ENCODE measurements around the gene OR5K4.
A peak's percentile ranks its signal among the peaks of the same experiment; 100 is the strongest.

The OR5K4 gene

DNA sequence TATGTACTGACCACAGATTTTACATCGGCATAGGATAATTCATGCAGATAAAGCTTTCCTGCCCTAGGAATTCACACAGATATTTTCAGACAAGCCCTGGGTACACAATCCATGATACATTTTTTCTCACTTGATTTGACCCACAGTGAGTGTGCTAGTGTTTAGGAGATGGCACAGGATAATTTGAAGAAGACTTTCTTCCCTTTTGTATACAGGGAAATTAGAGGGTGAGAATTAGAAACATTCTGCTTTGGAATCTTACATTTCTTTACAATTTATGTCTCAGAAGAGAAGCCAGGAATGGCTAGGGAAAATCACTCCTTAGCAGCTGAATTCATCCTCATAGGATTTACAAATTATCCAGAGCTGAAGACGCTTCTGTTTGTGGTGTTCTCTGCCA is at the start of gene OR5K4:
Gene OR5K4 (plus strand): TSS at position 301 of the 400 bp plus-strand sequence. CDS start 0 bp downstream, at position 301.
- no peak for DNase-seq

GRCh38 chr3:98322101-98322500 is 31.6 kb upstream of the OR5K4 start:
- no peak for DNase-seq

DNA sequence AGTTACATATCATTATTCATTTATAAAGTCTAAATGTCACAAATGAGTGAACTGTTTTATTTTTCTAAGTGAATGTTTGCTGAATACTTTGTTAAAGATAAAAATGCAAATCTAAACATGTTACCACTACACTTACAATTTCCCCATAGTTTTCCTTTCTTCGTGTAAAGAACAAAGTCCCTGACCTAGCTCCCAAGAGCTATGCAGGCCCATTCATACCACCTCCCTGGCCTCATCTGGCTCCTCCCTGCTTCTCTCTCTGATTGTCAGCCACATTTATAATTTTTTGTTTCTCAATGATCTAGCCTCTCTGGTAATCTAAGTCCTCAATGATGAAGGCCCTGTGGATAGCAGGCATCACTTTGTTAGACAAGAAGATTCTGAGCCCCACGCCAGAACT is 31.0 kb upstream of the OR5K4 start:
- DNase-seq, result no peak

DNA sequence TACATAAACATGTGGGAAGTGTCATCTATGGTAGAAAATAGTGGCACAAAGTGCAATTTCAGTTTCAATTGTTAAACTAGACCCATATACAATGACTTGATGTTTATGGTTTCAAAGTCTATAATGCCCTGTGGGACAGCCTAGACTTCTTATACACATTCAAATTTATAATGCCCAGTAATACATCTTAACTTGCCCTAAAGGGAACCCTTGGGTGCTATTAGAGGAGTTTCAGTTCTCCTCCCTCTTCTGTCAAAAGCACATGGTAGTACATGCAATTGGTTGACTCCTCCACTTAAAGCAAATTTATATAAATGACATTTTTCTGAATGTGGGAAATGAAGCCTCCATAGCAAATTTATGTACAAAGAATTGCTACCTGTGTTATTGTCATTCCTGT is 30.2 kb upstream of the OR5K4 start:
- no peak for DNase-seq

- no peak for DNase-seq
Measured at GRCh38 chr3:98325055-98325454, 28.6 kb upstream of the OR5K4 start.

DNA sequence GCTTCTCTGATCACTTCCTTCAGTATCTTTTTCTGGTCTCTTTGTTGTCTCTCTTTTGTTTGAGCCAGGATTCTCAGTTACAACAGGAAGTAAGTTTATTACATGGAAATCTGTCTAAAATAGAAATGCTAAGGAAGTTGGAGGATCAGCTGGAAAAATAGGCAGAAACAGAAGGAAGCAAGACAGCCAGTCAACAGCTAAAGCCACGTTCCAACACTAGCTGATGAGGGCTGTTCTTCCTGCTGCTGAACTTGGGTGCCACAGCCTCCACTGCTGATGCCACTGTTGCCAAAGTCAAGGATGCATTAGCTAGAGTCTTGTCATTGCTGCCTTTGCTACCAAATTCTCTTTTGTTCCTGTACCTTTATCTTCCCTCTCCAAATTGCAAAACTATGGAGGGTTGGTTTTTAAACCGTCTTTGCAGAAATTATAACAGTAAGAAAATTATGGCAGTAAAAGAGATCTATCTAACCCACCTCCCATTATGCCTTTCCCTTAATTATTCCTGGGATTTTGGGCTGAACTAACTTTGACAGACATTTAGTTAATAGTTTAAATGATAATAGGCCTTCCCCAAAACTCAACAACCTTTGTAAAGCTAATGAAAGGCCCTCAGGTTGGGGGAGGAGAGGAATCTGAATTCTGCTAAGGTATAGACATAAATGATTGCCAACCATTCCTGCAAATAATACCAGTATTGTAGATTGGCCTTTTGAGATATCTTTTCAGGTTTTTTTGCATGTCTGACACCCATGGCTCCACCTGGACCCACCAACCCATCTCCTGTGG is 27.4 kb upstream of the OR5K4 start:
- no peak for DNase-seq

GRCh38 chr3:98326945-98327344 is 26.7 kb upstream of the OR5K4 start:
- DNase-seq, result peak; percentile 81

- DNase-seq, result no peak
Measured at GRCh38 chr3:98328933-98329332, 24.7 kb upstream of the OR5K4 start.

GRCh38 chr3:98329392-98330124 is 24.1 kb upstream of the OR5K4 start:
- peak; percentile 71 for DNase-seq

GRCh38 chr3:98331329-98331728 is 22.3 kb upstream of the OR5K4 start:
- DNase-seq, result peak; percentile 49

DNA sequence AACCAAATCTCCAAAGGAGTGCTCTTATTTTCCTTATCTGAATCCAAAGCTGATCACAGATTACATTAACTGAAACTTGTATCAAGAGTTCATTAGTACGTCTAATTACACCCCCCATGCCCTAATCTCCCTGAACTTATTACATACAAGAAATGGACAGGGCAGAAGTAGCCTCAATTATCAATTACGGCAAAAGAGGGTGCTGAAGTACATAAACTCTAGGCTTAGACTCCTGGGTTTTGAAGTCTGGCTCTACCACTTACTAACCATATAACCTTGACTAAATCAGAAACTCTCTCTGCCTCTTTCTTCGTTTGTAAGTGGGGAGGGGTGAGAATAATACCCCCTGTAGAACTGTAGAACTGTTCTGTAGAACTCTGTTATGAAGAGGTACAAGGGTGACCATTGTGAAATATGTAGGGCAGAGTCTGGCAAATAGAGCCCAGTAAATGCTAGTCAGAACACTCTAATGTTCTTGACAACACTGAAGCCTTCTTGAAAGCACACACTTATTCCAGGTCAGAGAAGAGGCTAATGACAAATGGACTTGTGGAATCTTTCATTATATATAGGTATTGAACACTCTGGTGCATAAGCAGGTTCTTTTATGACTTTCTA is 19.6 kb upstream of the OR5K4 start:
- DNase-seq, result no peak

GRCh38 chr3:98339031-98339430 is 14.6 kb upstream of the OR5K4 start:
- no peak for DNase-seq

GRCh38 chr3:98341758-98342157 is 11.9 kb upstream of the OR5K4 start:
- no peak for DNase-seq

DNA sequence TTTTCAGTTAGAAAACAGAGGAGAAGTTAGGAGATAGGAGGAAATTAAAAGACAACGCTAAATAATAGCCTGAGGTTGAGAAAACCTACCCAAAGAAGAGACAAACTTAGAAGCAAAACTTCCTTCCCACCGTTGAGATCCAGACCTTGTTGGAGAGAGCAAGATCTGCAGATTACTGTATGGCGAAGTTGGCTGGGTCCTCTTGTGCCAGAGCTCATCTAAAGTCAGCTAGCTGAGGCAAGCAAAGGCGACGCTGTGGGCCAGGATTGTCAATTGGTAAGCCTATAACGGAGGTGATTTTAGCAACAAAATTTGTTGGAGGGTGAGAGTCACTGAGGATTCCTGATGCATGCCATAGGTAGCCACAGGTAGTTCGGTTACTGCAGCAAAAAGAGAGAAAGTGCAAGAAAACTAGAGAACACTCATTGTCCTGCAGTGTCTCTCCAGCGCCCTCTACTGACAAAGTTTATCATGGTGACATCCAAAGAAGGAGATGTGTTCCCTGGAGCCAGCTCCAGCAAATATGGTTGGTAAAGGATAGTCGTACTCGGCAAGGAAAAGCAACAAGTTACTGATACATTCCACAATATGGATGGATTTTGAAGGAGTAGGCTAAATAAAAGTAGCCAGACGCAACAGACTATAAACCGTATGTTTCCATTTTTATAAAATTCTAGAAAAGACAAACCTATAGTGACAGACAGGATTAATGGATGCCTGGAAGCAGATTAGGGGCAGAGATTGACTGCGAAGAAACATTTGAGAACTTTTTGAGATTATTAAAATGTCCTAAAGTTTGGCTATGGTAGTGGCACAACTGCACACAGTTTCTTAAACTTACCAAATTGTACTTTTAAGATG is 9.8 kb upstream of the OR5K4 start:
- peak; percentile 69 for DNase-seq

DNA sequence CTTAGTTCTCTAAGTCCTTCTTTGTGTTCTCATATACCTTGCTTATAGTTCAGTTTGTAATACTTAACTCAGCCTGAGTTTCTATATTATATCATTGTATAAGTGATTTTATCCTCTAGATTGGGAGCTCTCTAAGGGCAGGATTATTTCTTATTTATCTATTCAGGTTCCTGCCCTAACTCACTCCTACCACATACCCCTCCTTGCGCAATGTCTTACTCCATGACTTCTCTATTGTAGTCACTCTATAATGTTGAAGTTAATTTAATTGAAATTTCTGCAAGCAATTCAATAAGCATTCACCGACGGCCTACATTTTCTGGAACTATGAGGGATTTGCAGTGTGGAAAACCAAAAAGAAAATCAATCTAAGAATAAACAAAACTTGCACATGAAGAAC is 3.6 kb upstream of the OR5K4 start:
- DNase-seq, result no peak

DNA sequence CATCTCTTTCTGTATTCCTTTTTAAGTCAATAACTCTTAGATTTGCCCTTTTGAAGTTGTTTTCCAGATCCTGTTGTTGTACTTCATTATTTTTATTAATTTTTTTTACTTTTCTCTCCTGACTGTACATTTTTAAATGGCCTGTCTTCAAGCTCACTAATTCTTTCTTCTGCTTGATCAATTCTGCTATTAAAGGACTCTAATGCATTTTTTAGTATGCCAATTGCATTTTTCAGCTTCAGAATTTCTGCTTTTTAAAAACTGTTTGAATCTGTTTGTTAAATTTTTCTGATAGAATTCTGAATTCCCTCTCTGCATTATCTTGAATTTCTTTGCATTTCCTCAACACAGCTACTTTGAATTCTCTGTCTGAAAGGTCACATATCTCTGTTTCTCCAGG is 5.6 kb downstream of the OR5K4 start:
- no peak for DNase-seq

GRCh38 chr3:98359993-98360675 is 6.5 kb downstream of the OR5K4 start:
- DNase-seq, result peak; percentile 65

- no peak for DNase-seq
Measured at GRCh38 chr3:98360681-98361080, 7.0 kb downstream of the OR5K4 start.

DNA sequence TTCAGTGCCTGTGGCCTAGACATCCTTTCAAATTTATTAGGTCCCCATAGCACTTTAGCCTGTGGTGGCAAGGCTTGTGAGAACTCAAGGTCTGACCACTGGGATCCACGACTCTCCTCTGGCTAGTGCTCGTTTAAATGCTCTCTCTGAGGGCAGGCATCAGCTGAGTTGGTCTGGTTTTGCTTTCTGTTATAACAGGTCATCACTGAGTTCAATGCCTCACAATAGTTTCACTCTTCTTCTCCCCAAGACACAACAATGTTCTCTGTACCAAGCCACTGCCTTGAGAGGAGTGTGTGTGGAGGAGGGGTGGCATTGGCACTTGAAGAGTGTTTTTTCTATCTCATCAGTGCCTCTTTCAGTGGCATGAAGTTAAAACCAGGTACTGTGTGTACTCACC is 7.6 kb downstream of the OR5K4 start:
- DNase-seq, result no peak

- no peak for DNase-seq
Measured at GRCh38 chr3:98367464-98368246, 14.0 kb downstream of the OR5K4 start.

- no peak for DNase-seq
Measured at GRCh38 chr3:98371186-98371585, 17.5 kb downstream of the OR5K4 start.

GRCh38 chr3:98371853-98372252 is 18.2 kb downstream of the OR5K4 start:
- DNase-seq, result no peak
